Raji (cell line): Measurements from ENCODE around the gene FBXO48.

Experiments
- POLR2A ChIP-seq: IDR thresholded peaks from 2 replicates; pipeline ENCODE4 v1.6.1; 2011; ENCODE audit warnings: low read depth, low read length, control low read depth; ENCODE audit not compliant: insufficient read depth

FBXO48 gene

GRCh38 chr2:68467077-68467960, at the start of gene FBXO48, which contains the start of gene APLF:
Gene FBXO48, minus strand, starts transcription at chr2:68467294. Its CDS starts 2,149 bp downstream, at chr2:68465145.
Gene APLF, plus strand, starts transcription at chr2:68467585. Its CDS starts 147 bp downstream, at chr2:68467732.
- TF ChIP-seq POLR2A = peak; percentile 78

- no peak for TF ChIP-seq POLR2A
These were observed 49.2 kb upstream of the FBXO48 start for GRCh38 chr2:68516051-68516955.

- no peak for TF ChIP-seq POLR2A
These were observed 47.3 kb upstream of the FBXO48 start for GRCh38 chr2:68514316-68514929.

GRCh38 chr2:68512966-68513365, 45.9 kb upstream of the FBXO48 start:
- no peak for TF ChIP-seq POLR2A

- no peak for TF ChIP-seq POLR2A
These were observed 45.2 kb upstream of the FBXO48 start for GRCh38 chr2:68512326-68512725.

- no peak for TF ChIP-seq POLR2A
These were observed 39.1 kb upstream of the FBXO48 start for GRCh38 chr2:68506170-68506569.

- TF ChIP-seq POLR2A = no peak
These were observed 38.6 kb upstream of the FBXO48 start for GRCh38 chr2:68505603-68506159.

GRCh38 chr2:68501768-68502167, 34.7 kb upstream of the FBXO48 start:
- no peak for TF ChIP-seq POLR2A

GRCh38 chr2:68500649-68501048, 33.6 kb upstream of the FBXO48 start:
- no peak for TF ChIP-seq POLR2A

- TF ChIP-seq POLR2A = no peak
These were observed 32.0 kb upstream of the FBXO48 start for GRCh38 chr2:68499133-68499532.

GRCh38 chr2:68491582-68491981, 24.5 kb upstream of the FBXO48 start:
- TF ChIP-seq POLR2A = no peak

GRCh38 chr2:68489282-68489681, 22.2 kb upstream of the FBXO48 start:
- TF ChIP-seq POLR2A = no peak

- no peak for TF ChIP-seq POLR2A
These were observed 20.8 kb upstream of the FBXO48 start for GRCh38 chr2:68487773-68488355.

GRCh38 chr2:68483011-68483410, 15.9 kb upstream of the FBXO48 start:
- TF ChIP-seq POLR2A = no peak

GRCh38 chr2:68482296-68482820, 15.3 kb upstream of the FBXO48 start:
- no peak for TF ChIP-seq POLR2A

- no peak for TF ChIP-seq POLR2A
These were observed 11.6 kb upstream of the FBXO48 start for GRCh38 chr2:68478688-68479087.
